Breast epithelium (tissue), 3 donors: Measurements from ENCODE around the gene ADD2.

Source experiments
- CTCF ChIP-seq, 3 donors: fragments of 450-650 bp; IDR thresholded peaks; one replicate each; pipeline ENCODE4 v1.5.1; 2016 to 2017; ENCODE audit warnings: antibody characterized with exemption in 3 of 3, mild to moderate bottlenecking in 3 of 3, moderate library complexity in 3 of 3
- POLR2A ChIP-seq: fragments of 450-650 bp; IDR thresholded peaks from one replicate; pipeline ENCODE4 v1.6.1; 2016; ENCODE audit warnings: antibody characterized with exemption, mild to moderate bottlenecking, moderate library complexity
- POLR2AphosphoS5 ChIP-seq, 3 donors: sonication (generic); formaldehyde crosslinking; IDR thresholded peaks; one replicate each; pipeline ENCODE4 v1.6.1; 2017; ENCODE audit warnings: antibody characterized with exemption in 3 of 3

GRCh38 chr2:70726947-70727725, 40.9 kb downstream of the ADD2 start:
- TF ChIP-seq POLR2AphosphoS5 (IDR thresholded peaks at IDR 0.05) = no peak
- no peak for TF ChIP-seq POLR2A
- no peak for TF ChIP-seq CTCF (IDR thresholded peaks at IDR 0.05)
